ENCODE measurements around the gene FAM222B.
A peak's percentile ranks its signal among the peaks of the same experiment; 100 is the strongest.

The FAM222B gene

DNA sequence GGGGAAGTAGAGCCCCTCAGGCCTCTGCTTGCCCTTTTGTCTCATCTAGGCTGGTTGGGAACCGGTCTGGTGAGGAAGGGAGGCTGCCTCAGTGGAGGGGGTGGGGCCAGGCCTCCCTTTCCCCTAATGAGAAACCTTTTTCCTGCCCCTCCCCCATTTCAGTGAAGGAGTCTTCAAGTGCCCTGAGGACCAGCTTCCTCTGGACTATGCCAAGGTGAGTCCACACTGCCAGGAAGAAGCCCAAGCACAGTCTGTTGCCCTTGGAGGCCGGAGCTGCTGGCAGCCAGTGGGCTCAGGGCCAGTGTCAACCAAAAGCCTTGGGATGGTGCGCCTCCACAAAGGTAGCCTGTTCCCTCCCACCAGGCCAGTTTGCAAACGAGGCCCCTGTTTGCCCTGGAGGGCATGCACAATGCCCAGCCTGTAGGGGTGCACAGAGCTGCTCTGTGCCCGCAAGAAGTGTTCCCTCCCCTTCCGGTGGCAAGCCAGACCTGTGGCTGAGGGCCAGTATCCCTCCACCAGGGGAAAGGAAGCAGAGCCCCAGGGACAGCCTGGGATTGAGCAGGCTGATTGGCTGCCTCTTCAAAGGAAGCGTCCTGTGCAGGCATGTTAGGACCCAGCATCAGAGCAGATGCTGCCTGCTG, 95.4 kb downstream of the FAM222B start:
- TF ChIP-seq, protein P1, sequence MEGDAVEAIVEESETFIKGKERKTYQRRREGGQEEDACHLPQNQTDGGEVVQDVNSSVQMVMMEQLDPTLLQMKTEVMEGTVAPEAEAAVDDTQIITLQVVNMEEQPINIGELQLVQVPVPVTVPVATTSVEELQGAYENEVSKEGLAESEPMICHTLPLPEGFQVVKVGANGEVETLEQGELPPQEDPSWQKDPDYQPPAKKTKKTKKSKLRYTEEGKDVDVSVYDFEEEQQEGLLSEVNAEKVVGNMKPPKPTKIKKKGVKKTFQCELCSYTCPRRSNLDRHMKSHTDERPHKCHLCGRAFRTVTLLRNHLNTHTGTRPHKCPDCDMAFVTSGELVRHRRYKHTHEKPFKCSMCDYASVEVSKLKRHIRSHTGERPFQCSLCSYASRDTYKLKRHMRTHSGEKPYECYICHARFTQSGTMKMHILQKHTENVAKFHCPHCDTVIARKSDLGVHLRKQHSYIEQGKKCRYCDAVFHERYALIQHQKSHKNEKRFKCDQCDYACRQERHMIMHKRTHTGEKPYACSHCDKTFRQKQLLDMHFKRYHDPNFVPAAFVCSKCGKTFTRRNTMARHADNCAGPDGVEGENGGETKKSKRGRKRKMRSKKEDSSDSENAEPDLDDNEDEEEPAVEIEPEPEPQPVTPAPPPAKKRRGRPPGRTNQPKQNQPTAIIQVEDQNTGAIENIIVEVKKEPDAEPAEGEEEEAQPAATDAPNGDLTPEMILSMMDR (IDR thresholded peaks at IDR 0.05) = no peak

DNA sequence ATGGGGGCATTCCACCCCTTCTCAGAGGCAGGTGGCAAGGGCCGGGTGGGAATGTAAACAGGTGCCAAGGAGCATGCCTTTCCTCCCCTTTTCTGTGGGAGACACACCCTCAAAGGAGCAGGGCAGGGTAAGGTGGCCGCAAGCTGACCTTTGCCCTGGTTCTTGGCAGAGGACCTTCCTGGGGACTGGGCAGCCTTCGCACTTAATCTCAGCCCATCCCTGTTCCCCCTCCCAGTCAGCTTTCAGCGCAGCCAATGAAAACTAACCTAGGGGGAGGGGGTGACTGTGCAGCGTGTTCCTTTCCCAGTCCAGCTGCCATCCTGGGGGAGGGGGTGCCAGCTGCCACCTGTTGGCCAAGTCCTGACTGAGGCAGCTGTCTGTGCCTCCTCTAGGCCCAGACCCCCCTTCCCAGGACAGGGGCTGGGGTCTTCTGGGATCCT, 96.0 kb downstream of the FAM222B start:
- TF ChIP-seq, protein P1 (IDR thresholded peaks at IDR 0.05) = no peak

- TF ChIP-seq, protein P1 (IDR thresholded peaks at IDR 0.05) = no peak
These were observed 96.7 kb downstream of the FAM222B start for GRCh38 chr17:28745786-28746411.

- TF ChIP-seq, protein P1 (IDR thresholded peaks at IDR 0.05) = no peak
These were observed 97.4 kb downstream of the FAM222B start for GRCh38 chr17:28744972-28745785.

GRCh38 chr17:28744104-28744971, 98.3 kb downstream of the FAM222B start:
- TF ChIP-seq, protein P1 (IDR thresholded peaks at IDR 0.05) = peak; percentile 3; the same call in 1 of the 2 replicates

GRCh38 chr17:28743243-28744103, 99.1 kb downstream of the FAM222B start, which contains the start of gene TRAF4:
TRAF4 (plus strand) TSS chr17:28744011; CDS start chr17:28744113, 102 bp downstream.
- TF ChIP-seq, protein P1 (IDR thresholded peaks at IDR 0.05) = peak; percentile 21; the same call in 1 of the 2 replicates

All from LNCAP (cell line).